HepG2 (cell line): Measurements from ENCODE around the gene DDX1. TPM values are rescaled to one million over a fixed set of nuclear protein-coding genes. Genes with fewer than 3 reads are reported as not detected.

Experiments
- ATAC-seq: fragments of 200-7000 bp; cut with Tn5 transposase; 3 replicates; pipeline ENCODE4 v1.9.1; 2020; ENCODE audit warnings: mild to moderate bottlenecking, moderate library complexity
- BruUV-seq: library from RNA; stranded (reverse); fragments of 400-500 nt; replicated peaks from 2 replicates; lab custom pipeline; 2021; lab: Mats Ljungman, UMichigan
- CTCF ChIA-PET: fragments of 300-600 bp; formaldehyde crosslinking; extraction: SDS; loops from one replicate; lab custom pipeline; 2021; ENCODE audit warnings: low total read pairs, inconsistent platforms, low intra/inter-chr PET ratio; lab: Yijun Ruan, JAX
- POLR2A ChIA-PET: fragments of 350-600 bp; sonication (Branson Sonifier 250); formaldehyde crosslinking; loops from one replicate; lab custom pipeline; 2020; ENCODE audit warnings: antibody characterized with exemption, inconsistent platforms; lab: Yijun Ruan, JAX
- DNase-seq: peaks from one replicate; pipeline ENCODE4 v3.0.0-alpha.2; 2015; ENCODE audit warnings: low spot score
- FAIRE-seq: peaks from 3 replicates; lab custom pipeline; 2011; peaks lifted over from hg19 to GRCh38; lab: Jason Lieb, UNC
- H2AFZ ChIP-seq: one replicate; pipeline ENCODE4 v1.6.1; 2011; ENCODE audit warnings: low read length, inconsistent platforms
- H3K27ac ChIP-seq: fragments of 300-600 bp; 3 replicates; pipeline ENCODE4 v1.8.0; 2011; ENCODE audit warnings: mixed run types, mild to moderate bottlenecking, mixed read lengths, low read length, inconsistent platforms; ENCODE audit not compliant: insufficient read depth; ENCODE audit errors: extremely low read length
- H3K27me3 ChIP-seq, 2 experiments: fragments of 200-600 bp in 1 of 2; 2 replicates in 1 of 2; 3 replicates in 1 of 2; pipeline versions ENCODE4 v1.6.0 to v1.8.0; 2011; ENCODE audit warnings: low read length in 2 of 2, mild to moderate bottlenecking in 2 of 2, moderate library complexity in 2 of 2, inconsistent platforms in 1 of 2; ENCODE audit not compliant: insufficient read depth in 2 of 2, control insufficient read depth in 1 of 2
- H3K36me3 ChIP-seq, 2 experiments: fragments of 200-600 bp in 1 of 2; replicated peaks in 1 of 2; 2 replicates in 1 of 2; 3 replicates in 1 of 2; pipeline versions ENCODE4 v1.5.1 to v1.8.0; 2011; ENCODE audit warnings: low read length in 2 of 2, inconsistent platforms in 1 of 2; ENCODE audit not compliant: insufficient read depth in 2 of 2, control insufficient read depth in 1 of 2
- H3K4me1 ChIP-seq: 2 replicates; pipeline ENCODE4 v1.5.1; 2012; ENCODE audit warnings: low read length, inconsistent platforms; ENCODE audit not compliant: insufficient read depth
- H3K4me2 ChIP-seq: 2 replicates; pipeline ENCODE4 v1.6.0; 2011; ENCODE audit warnings: low read depth, low read length, inconsistent platforms
- H3K4me3 ChIP-seq, 3 experiments: fragments of 200-600 bp in 1 of 3; sonication (generic), shearing (Covaris generic) in 1 of 3; replicated peaks in 1 of 3; 2 replicates each; pipeline ENCODE4 v1.5.1; 2011 to 2016; ENCODE audit warnings: low read length in 3 of 3, inconsistent platforms in 2 of 3, low read depth in 2 of 3, mild to moderate bottlenecking in 2 of 3, control low read depth in 1 of 3, mixed read lengths in 1 of 3; ENCODE audit not compliant: insufficient read depth in 1 of 3
- H3K79me2 ChIP-seq: one replicate; pipeline ENCODE4 v1.6.1; 2011; ENCODE audit warnings: low read length, inconsistent platforms; ENCODE audit not compliant: insufficient read depth
- H3K9ac ChIP-seq: 2 replicates; pipeline ENCODE4 v1.6.0; 2011; ENCODE audit warnings: mild to moderate bottlenecking, low read depth, low read length, inconsistent platforms; ENCODE audit not compliant: insufficient read depth
- H3K9me3 ChIP-seq: 2 replicates; pipeline ENCODE4 v1.5.1; 2012; ENCODE audit warnings: mild to moderate bottlenecking, low read length
- H4K20me1 ChIP-seq: 2 replicates; pipeline ENCODE4 v1.6.0; 2011; ENCODE audit warnings: inconsistent platforms, mild to moderate bottlenecking, low read length, moderate library complexity; ENCODE audit not compliant: insufficient read depth
- CREBL2 ChIP-seq: sonication (generic); formaldehyde crosslinking; IDR thresholded peaks from 2 replicates; pipeline ENCODE4 v1.8.1; 2023; ENCODE audit warnings: missing genetic modification reagents, mild to moderate bottlenecking, borderline replicate concordance
- DR1 ChIP-seq: sonication (generic); formaldehyde crosslinking; IDR thresholded peaks from 2 replicates; pipeline ENCODE4 v1.8.0; 2021; ENCODE audit warnings: mild to moderate bottlenecking, missing genetic modification reagents, inconsistent platforms
- FOXC1 ChIP-seq: sonication (generic); formaldehyde crosslinking; IDR thresholded peaks from 2 replicates; pipeline ENCODE4 v1.8.0; 2022; ENCODE audit warnings: mild to moderate bottlenecking, missing genetic modification reagents, borderline replicate concordance
- GABPA ChIP-seq, 2 experiments: IDR thresholded peaks; 2 replicates each; pipeline ENCODE4 v1.6.1; 2011 to 2016; ENCODE audit warnings: low read depth in 2 of 2, low read length in 1 of 2, missing biosample characterization in 1 of 2, missing genetic modification characterization in 1 of 2
- HCFC1 ChIP-seq: fragments of 150-350 bp; IDR thresholded peaks from 2 replicates; pipeline ENCODE4 v1.6.1; 2014; ENCODE audit warnings: low read depth, low read length
- LCORL ChIP-seq, 2 experiments: fragments of 450-650 bp in 1 of 2; sonication (generic) in 1 of 2; formaldehyde crosslinking in 1 of 2; IDR thresholded peaks; 2 replicates each; pipeline versions ENCODE4 v1.5.0 to v1.6.1; 2017 to 2020; ENCODE audit warnings: antibody characterized with exemption in 1 of 2, missing genetic modification reagents in 1 of 2
- NFIC ChIP-seq: IDR thresholded peaks from 2 replicates; pipeline ENCODE4 v1.6.1; 2012; ENCODE audit warnings: mild to moderate bottlenecking, low read length, inconsistent platforms
- RBFOX2 ChIP-seq: fragments of 200-400 bp; formaldehyde crosslinking; IDR thresholded peaks from 2 replicates; pipeline ENCODE4 v1.6.1; 2017; ENCODE audit warnings: low read depth, mild to moderate bottlenecking, low read length
- SOX13 ChIP-seq, 3 experiments: fragments of 450-650 bp in 1 of 3; sonication (generic) in 1 of 3; formaldehyde crosslinking in 1 of 3; IDR thresholded peaks in 2 of 3; conservative IDR thresholded peaks in 1 of 3; 2 replicates each; pipeline versions ENCODE4 v1.5.0 to v1.6.1; 2016 to 2020; ENCODE audit warnings: antibody characterized with exemption in 1 of 3, mild to moderate bottlenecking in 1 of 3, missing compliant biosample characterization in 1 of 3, missing genetic modification reagents in 1 of 3, moderate library complexity in 1 of 3
- SUZ12 ChIP-seq: fragments of 150-350 bp; IDR thresholded peaks from 2 replicates; pipeline ENCODE4 v1.6.1; 2014; ENCODE audit warnings: low read depth, low read length
- ZBTB33 ChIP-seq: sonication (generic); formaldehyde crosslinking; IDR thresholded peaks from 2 replicates; pipeline ENCODE4 v1.4.0; 2020; ENCODE audit warnings: missing genetic modification reagents
- ZKSCAN5 ChIP-seq: sonication (generic); formaldehyde crosslinking; IDR thresholded peaks from 2 replicates; pipeline ENCODE4 v1.5.1; 2020; ENCODE audit warnings: mild to moderate bottlenecking, missing genetic modification reagents
- ZNF446 ChIP-seq: sonication (generic); formaldehyde crosslinking; IDR thresholded peaks from 2 replicates; pipeline ENCODE4 v1.5.0; 2020; ENCODE audit warnings: mild to moderate bottlenecking, missing genetic modification reagents
- WGBS: methylation state at CpG from one replicate; pipeline ENCODE4 v1.1.6; 2017; ENCODE audit warnings: low lambda C conversion rate; 5-methylcytosine and 5-hydroxymethylcytosine counted together
- in situ Hi-C: cut with HindIII; loops from 2 replicates; pipeline ENCODE4 v1.10.0; 2017; ENCODE audit warnings: low pct_unique_long_range_greater_than_20kb; ENCODE audit not compliant: extremely low pct_ligation_motif_present
- intact Hi-C: fragments of 100-400 bp; cut with micrococcal nuclease; formaldehyde crosslinking; loops from one replicate; pipeline ENCODE4 v1.10.0; 2022; ENCODE audit not compliant: unreplicated experiment
- polyA plus RNA-seq, 8 experiments: library from polyadenylated mRNA; depleted of rRNA in 3 of 8; stranded (reverse) in 7 of 8; unstranded in 1 of 8; fragments of >200 nt; fragmentation: Illumina TruSeq in 4 of 8; extraction: Trizol in 4 of 8; gene quantifications; 2 replicates each; pipeline versions ENCODE4 v1.2.1 to v1.2.3, GENCODE V29; 2011 to 2016; ENCODE audit warnings: low read depth in 4 of 8, missing spikeins in 1 of 8, mixed read lengths in 1 of 8; ENCODE audit not compliant: insufficient read depth in 1 of 8
- total RNA-seq, 5 experiments: library from RNA; depleted of rRNA; stranded (reverse); fragments of >200 nt; fragmentation: Illumina TruSeq; extraction: Trizol; gene quantifications; 2 replicates each; pipeline ENCODE4 v1.2.3, GENCODE V29; 2016; ENCODE audit warnings: low read depth in 1 of 5
- TF ChIP-seq, protein P1 (sequence below): sonication (generic); formaldehyde crosslinking; IDR thresholded peaks from 2 replicates; pipeline ENCODE4 v1.8.0; 2022; ENCODE audit warnings: mild to moderate bottlenecking, missing genetic modification reagents, moderate library complexity

Gene DDX1
- total and polyA plus RNA-seq, 2 of the 13 experiments (the other 11 are each of a cell fraction or from before 2014, with no cell fraction given), result 81.6 to 130 TPM

GRCh38 chr2:15596968-15597367 lies 5.3 kb downstream of the DDX1 start (continued):
- TF ChIP-seq ZKSCAN5 (CRISPR knock-in tag), result no peak
- no peak for TF ChIP-seq ZNF446 (CRISPR knock-in tag)

DNA sequence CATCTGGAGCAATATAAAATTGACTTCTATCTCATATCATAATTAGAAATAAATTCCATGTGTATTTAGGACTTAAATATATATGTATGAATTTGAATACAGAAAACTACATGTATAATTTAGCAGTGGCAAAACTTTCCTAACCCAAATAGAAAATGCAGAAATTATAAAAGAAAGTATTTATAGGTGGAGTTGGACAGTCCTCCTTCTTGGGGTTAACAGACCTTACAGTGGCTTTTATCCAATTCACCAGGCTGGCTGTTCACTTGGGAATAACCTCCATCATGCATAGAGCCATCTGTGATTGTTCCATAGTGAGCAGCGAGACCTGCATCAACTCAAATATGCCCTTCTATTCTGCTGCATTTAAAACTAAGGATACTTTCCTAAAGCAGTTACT lies 8.3 kb downstream of the DDX1 start:
- in situ Hi-C loops (loop anchor here (25.0 kb wide), 3 partner anchors 588 to 963 kb away; partner anchors contain the start of gene LRATD1), intact Hi-C loops (no loop called here)
- ChIA-PET POLR2A (interaction anchor here (0.7 kb wide), 1 partner anchor 9 kb away, joined by 3 read pairs; no protein-coding TSS in a partner anchor), CTCF (no interaction called here)
- TF ChIP-seq RBFOX2 (peak; percentile 38; the same call in 1 of the 2 replicates), CREBL2 (CRISPR knock-in tag) (no peak)
- no peak for ATAC-seq
- Histone ChIP-seq H3K4me3 (no peak overlapping the region), H3K79me2 (peaks cover 8% of the 10 kb centered on the region), H2AFZ (no peak overlapping the region), H3K9ac (no peak overlapping the region), H3K4me1 (no peaks in the 10 kb centered on the region), H3K36me3 (peaks cover 34 to 84% of the 10 kb centered on the region in 2 experiments), H3K9me3 (no peaks in the 10 kb centered on the region), H3K27ac (no peak overlapping the region), H3K27me3 (no peaks in the 10 kb centered on the region), H4K20me1 (0 out of 2 replicates have a peak, but pooled peaks cover under 1% of the 10 kb centered on the region), H3K4me2 (no peak overlapping the region)
- no TSS peak for BruUV-seq
- 100% methylated on average over 1 of the region's 1 CpG for WGBS
- no peak for FAIRE-seq
- DNase-seq, result no peak

- Histone ChIP-seq H3K27me3 (no peaks in the 10 kb centered on the region), H3K79me2 (no peaks in the 10 kb centered on the region), H4K20me1 (no peaks in the 10 kb centered on the region), H3K4me2 (no peak overlapping the region), H3K9me3 (no peaks in the 10 kb centered on the region), H3K9ac (no peak overlapping the region), H3K4me3 (no peak overlapping the region), H2AFZ (no peak overlapping the region), H3K36me3 (peaks cover 38 to 84% of the 10 kb centered on the region in 2 experiments), H3K27ac (no peak overlapping the region), H3K4me1 (no peaks in the 10 kb centered on the region)
- in situ Hi-C loops (no loop called here), intact Hi-C loops (no loop called here)
- CTCF ChIA-PET, result no interaction called here
- ATAC-seq, result no peak
- BruUV-seq, result no TSS peak
- FAIRE-seq, result no peak
- 94% methylated on average over 1 of the region's 1 CpG for WGBS
- DNase-seq, result no peak
- POLR2A ChIA-PET, result no interaction called here
- TF ChIP-seq SUZ12 (no peak), ZBTB33 (CRISPR knock-in tag) (no peak), LCORL (IDR thresholded peaks at IDR 0.05) (no peak), LCORL (CRISPR knock-in tag; IDR thresholded peaks at IDR 0.05) (no peak), FOXC1 (CRISPR knock-in tag) (no peak), DR1 (no peak), SOX13 (IDR thresholded peaks at IDR 0.05) (no peak), SOX13 (CRISPR knock-in tag; conservative IDR thresholded peaks at IDR 0.05 in 1 of 2, IDR thresholded peaks at IDR 0.05 in 1 of 2) (no peak), GABPA (IDR thresholded peaks at IDR 0.05; ENCODE audit: low read depth, low read length) (no peak), GABPA (CRISPR knock-in tag; IDR thresholded peaks at IDR 0.05; ENCODE audit: low read depth) (no peak), HCFC1 (no peak), NFIC (no peak)
- TF ChIP-seq, protein P1, sequence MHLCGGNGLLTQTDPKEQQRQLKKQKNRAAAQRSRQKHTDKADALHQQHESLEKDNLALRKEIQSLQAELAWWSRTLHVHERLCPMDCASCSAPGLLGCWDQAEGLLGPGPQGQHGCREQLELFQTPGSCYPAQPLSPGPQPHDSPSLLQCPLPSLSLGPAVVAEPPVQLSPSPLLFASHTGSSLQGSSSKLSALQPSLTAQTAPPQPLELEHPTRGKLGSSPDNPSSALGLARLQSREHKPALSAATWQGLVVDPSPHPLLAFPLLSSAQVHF (CRISPR knock-in tag), result no peak
These were observed 10.0 kb downstream of the DDX1 start for GRCh38 chr2:15601681-15602080.
